H9 (cell line): ENCODE results near the gene GSG1L. TPM values are rescaled to one million over a fixed set of nuclear protein-coding genes. Genes with fewer than 3 reads are reported as not detected.

Experiments used
- DNase-seq: peaks from one replicate; pipeline ENCODE4 v3.0.0-alpha.2; 2017
- H2AFZ ChIP-seq: one replicate; pipeline ENCODE4 v1.6.1; 2013; ENCODE audit warnings: mild to moderate bottlenecking, low read length, control low read depth, moderate library complexity
- H2AK5ac ChIP-seq: 2 replicates; pipeline ENCODE4 v1.6.1; 2013; ENCODE audit warnings: low read length, control low read depth, mixed read lengths; ENCODE audit not compliant: insufficient read length
- H2BK120ac ChIP-seq: one replicate; pipeline ENCODE4 v1.6.1; 2013; ENCODE audit warnings: low read depth, mild to moderate bottlenecking, low read length, control low read depth, inconsistent platforms; ENCODE audit not compliant: poor library complexity, severe bottlenecking
- H2BK12ac ChIP-seq: 2 replicates; pipeline ENCODE4 v1.6.1; 2013; ENCODE audit warnings: low read length, control low read depth, mixed read lengths, low read depth; ENCODE audit not compliant: insufficient read length
- H2BK15ac ChIP-seq: 2 replicates; pipeline ENCODE4 v1.6.1; 2013; ENCODE audit warnings: low read depth, low read length, control low read depth
- H2BK20ac ChIP-seq: one replicate; pipeline ENCODE4 v1.6.1; 2013; ENCODE audit warnings: low read depth, mild to moderate bottlenecking, low read length, control low read depth, inconsistent platforms; ENCODE audit not compliant: poor library complexity, severe bottlenecking
- H2BK5ac ChIP-seq: 2 replicates; pipeline ENCODE4 v1.6.1; 2013; ENCODE audit warnings: low read length, control low read depth, mixed read lengths; ENCODE audit not compliant: insufficient read length
- H3K14ac ChIP-seq: 2 replicates; pipeline ENCODE4 v1.6.1; 2013; ENCODE audit warnings: low read length, control low read depth; ENCODE audit not compliant: insufficient read depth
- H3K18ac ChIP-seq: 2 replicates; pipeline ENCODE4 v1.6.1; 2013; ENCODE audit warnings: low read depth, mild to moderate bottlenecking, mixed read lengths, low read length, control low read depth; ENCODE audit not compliant: insufficient read length
- H3K23ac ChIP-seq: 2 replicates; pipeline ENCODE4 v1.6.1; 2013; ENCODE audit warnings: low read length, control low read depth, mixed read lengths, low read depth; ENCODE audit not compliant: insufficient read length
- H3K23me2 ChIP-seq: 2 replicates; pipeline ENCODE4 v1.6.1; 2013; ENCODE audit warnings: low read depth, mild to moderate bottlenecking, mixed read lengths, low read length, control low read depth; ENCODE audit not compliant: insufficient read length, poor library complexity, severe bottlenecking
- H3K27ac ChIP-seq: 2 replicates; pipeline ENCODE4 v1.5.1; 2013; ENCODE audit warnings: low read length, control low read depth, mixed read lengths, low read depth; ENCODE audit not compliant: insufficient read length
- H3K27me3 ChIP-seq: 2 replicates; pipeline ENCODE4 v1.6.1; 2013; ENCODE audit warnings: low read length, control low read depth, inconsistent platforms; ENCODE audit not compliant: insufficient read depth
- H3K4ac ChIP-seq: 2 replicates; pipeline ENCODE4 v1.6.1; 2013; ENCODE audit warnings: low read depth, mild to moderate bottlenecking, control low read depth, inconsistent platforms, low read length, moderate library complexity
- H3K4me1 ChIP-seq: 2 replicates; pipeline ENCODE4 v1.6.1; 2013; ENCODE audit warnings: low read length, control low read depth, inconsistent platforms; ENCODE audit not compliant: insufficient read depth
- H3K4me2 ChIP-seq: 2 replicates; pipeline ENCODE4 v1.6.1; 2013; ENCODE audit warnings: low read length, control low read depth, mixed read lengths; ENCODE audit not compliant: insufficient read length, insufficient read depth
- H3K56ac ChIP-seq: 2 replicates; pipeline ENCODE4 v1.6.1; 2013; ENCODE audit warnings: low read depth, mild to moderate bottlenecking, mixed read lengths, low read length, control low read depth; ENCODE audit not compliant: insufficient read length
- H3K79me1 ChIP-seq: 2 replicates; pipeline ENCODE4 v1.6.1; 2013; ENCODE audit warnings: low read depth, mild to moderate bottlenecking, moderate library complexity, low read length, control low read depth, inconsistent platforms; ENCODE audit not compliant: insufficient read depth, poor library complexity, severe bottlenecking
- H3K79me2 ChIP-seq: 2 replicates; pipeline ENCODE4 v1.6.1; 2013; ENCODE audit warnings: low read length, control low read depth, inconsistent platforms; ENCODE audit not compliant: insufficient read depth
- H3K9ac ChIP-seq: 2 replicates; pipeline ENCODE4 v1.6.1; 2013; ENCODE audit warnings: low read length, control low read depth, mixed read lengths; ENCODE audit not compliant: insufficient read length; ENCODE audit errors: extremely low read depth
- H3K9me3 ChIP-seq: one replicate; pipeline ENCODE4 v1.6.1; 2013; ENCODE audit warnings: low read depth, low read length, inconsistent platforms; ENCODE audit not compliant: control insufficient read depth
- H3T11ph ChIP-seq: one replicate; pipeline ENCODE4 v1.6.1; 2013; ENCODE audit warnings: mild to moderate bottlenecking, low read length, control low read depth, inconsistent platforms
- H4K20me1 ChIP-seq: one replicate; pipeline ENCODE4 v1.6.1; 2013; ENCODE audit not compliant: control insufficient read depth, insufficient read length, insufficient read depth
- H4K5ac ChIP-seq: 2 replicates; pipeline ENCODE4 v1.6.1; 2013; ENCODE audit warnings: low read depth, mild to moderate bottlenecking, mixed read lengths, low read length, control low read depth; ENCODE audit not compliant: insufficient read length
- H4K8ac ChIP-seq: replicated peaks from 2 replicates; pipeline ENCODE4 v1.6.1; 2013; ENCODE audit warnings: low read length, control low read depth, mixed read lengths, low read depth; ENCODE audit not compliant: insufficient read length
- H4K91ac ChIP-seq: 2 replicates; pipeline ENCODE4 v1.6.1; 2013; ENCODE audit warnings: low read depth, mild to moderate bottlenecking, moderate library complexity, mixed read lengths, low read length, control low read depth; ENCODE audit not compliant: insufficient read length
- H3K27ac Mint-ChIP-seq, 3 experiments: 2 replicates in 2 of 3; 3 replicates in 1 of 3; pipeline ENCODE4 v1.8.0; 2020 to 2021; ENCODE audit warnings: mixed read lengths in 3 of 3, mild to moderate bottlenecking in 1 of 3, moderate library complexity in 1 of 3
- H3K27me3 Mint-ChIP-seq: 2 replicates; pipeline ENCODE4 v1.8.0; 2021; ENCODE audit warnings: low read depth, mild to moderate bottlenecking, moderate library complexity, mixed read lengths
- H3K36me3 Mint-ChIP-seq, 3 experiments: 2 replicates in 2 of 3; 3 replicates in 1 of 3; pipeline ENCODE4 v1.8.0; 2020 to 2021; ENCODE audit warnings: low read depth in 3 of 3, mixed read lengths in 3 of 3; ENCODE audit not compliant: insufficient read depth in 1 of 3
- H3K4me1 Mint-ChIP-seq, 2 experiments: 2 replicates each; pipeline ENCODE4 v1.8.0; 2020; ENCODE audit warnings: mixed read lengths in 2 of 2
- H3K4me3 Mint-ChIP-seq, 2 experiments: 2 replicates in 1 of 2; 3 replicates in 1 of 2; pipeline ENCODE4 v1.8.0; 2020 to 2021; ENCODE audit warnings: mild to moderate bottlenecking in 2 of 2, mixed read lengths in 2 of 2, moderate library complexity in 1 of 2
- H3K9me3 Mint-ChIP-seq, 2 experiments: 2 replicates in 1 of 2; 3 replicates in 1 of 2; pipeline ENCODE4 v1.8.0; 2020; ENCODE audit warnings: mild to moderate bottlenecking in 2 of 2, mixed read lengths in 2 of 2, moderate library complexity in 1 of 2
- CTCF ChIP-seq: fragments of 200-600 bp; sonication (generic); conservative IDR thresholded peaks from 3 replicates; pipeline ENCODE4 v1.8.0; 2021; ENCODE audit warnings: antibody characterized with exemption, mild to moderate bottlenecking
- whole genome bisulfite sequencing: extraction: QIAGEN DNeasy Blood & Tissue Kit; methylation state at CpG from one replicate; pipeline ENCODE4 v1.1.7; 2013; ENCODE audit warnings: missing lambda C conversion rate, low lambda C conversion rate, mixed read lengths; ENCODE audit not compliant: insufficient read length; ENCODE audit errors: extremely low coverage; 5-methylcytosine and 5-hydroxymethylcytosine counted together
- total RNA-seq: library from RNA; stranded (reverse); gene quantifications from 2 replicates; pipeline ENCODE4 v1.2.1, GENCODE V29; 2021

GSG1L gene
- total RNA-seq, 1 experiment from 2014 or later: 0.35 TPM

DNA sequence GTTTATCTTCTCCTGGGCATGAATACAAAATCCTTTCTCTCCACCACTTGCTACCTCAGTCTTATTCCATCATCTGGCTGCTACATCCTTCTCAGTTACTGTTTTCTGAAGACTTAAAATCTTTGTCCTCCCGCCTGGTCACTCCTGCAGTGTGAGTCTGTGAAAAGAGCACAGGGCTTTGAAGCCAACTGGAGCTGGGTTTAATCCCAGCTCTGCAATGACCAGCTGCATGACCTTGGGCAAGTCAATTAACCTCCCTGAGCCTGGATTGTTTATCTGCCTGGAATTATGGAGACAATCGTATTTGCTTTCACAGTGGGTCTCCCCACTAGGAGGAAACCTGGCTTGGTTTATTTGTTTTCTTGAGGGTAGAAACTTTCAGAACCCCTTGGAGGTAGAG lies 183.2 kb downstream of the GSG1L start:
- no peak for TF ChIP-seq CTCF
- H3K27ac Mint-ChIP-seq: no peak overlapping the region
- no peaks in the 10 kb centered on the region for H3K27me3 ChIP-seq
- H3K56ac ChIP-seq: no peak overlapping the region
- no peaks in the 10 kb centered on the region for H3K79me2 ChIP-seq
- H3K79me1 ChIP-seq: no peaks in the 10 kb centered on the region
- no peak overlapping the region for H2AFZ ChIP-seq
- no peak overlapping the region for H2AK5ac ChIP-seq
- no peak overlapping the region for H3K4me3 Mint-ChIP-seq
- H3K18ac ChIP-seq: no peak overlapping the region
- H3K23ac ChIP-seq: no peak overlapping the region
- H2BK120ac ChIP-seq: no peak overlapping the region
- H3K4ac ChIP-seq: no peak overlapping the region
- H3K9ac ChIP-seq: no peak overlapping the region
- H3K4me1 ChIP-seq: no peaks in the 10 kb centered on the region
- H4K20me1 ChIP-seq: no peaks in the 10 kb centered on the region
- H3K36me3 Mint-ChIP-seq: peaks cover 0 to 3% (median 0%) of the 10 kb centered on the region in 3 experiments; a peak in 5 of 7 replicates
- H4K91ac ChIP-seq: no peak overlapping the region
- H2BK15ac ChIP-seq: no peak overlapping the region
- no peaks in the 10 kb centered on the region for H3K23me2 ChIP-seq
- no peak overlapping the region for H3K14ac ChIP-seq
- peaks cover 41% of the 10 kb centered on the region for H3K27me3 Mint-ChIP-seq
- no CpG with 5 or more reads among the region's 2 CpGs for WGBS
- no peak overlapping the region for H4K8ac ChIP-seq
- H3K9me3 Mint-ChIP-seq: peaks cover 18 to 25% of the 10 kb centered on the region in 2 experiments
- no peak overlapping the region for H2BK5ac ChIP-seq
- no peak overlapping the region for H4K5ac ChIP-seq
- H3K4me2 ChIP-seq: no peak overlapping the region
- H3T11ph ChIP-seq: no peak overlapping the region
- H2BK20ac ChIP-seq: no peak overlapping the region
- H2BK12ac ChIP-seq: no peak overlapping the region
- H3K4me1 Mint-ChIP-seq: no peaks in the 10 kb centered on the region
- peaks cover 3% of the 10 kb centered on the region for H3K9me3 ChIP-seq
- H3K27ac ChIP-seq: no peak overlapping the region
- no peak for DNase-seq
